GM19438 (cell line): ENCODE measurements around the gene GPR55.
A peak's percentile ranks its signal among the peaks of the same experiment; 100 is the strongest.
"Not testable (repeated sequence)": the region's sequence is repeated elsewhere in the genome, so short reads cannot be mapped to it uniquely, and the experiment has no call there.

Source experiments
- ATAC-seq: cut with Tn5 transposase; IDR thresholded peaks from one replicate; pipeline ENCODE4 v1.9.1; 2021; ENCODE audit warnings: low read depth; ENCODE audit not compliant: unreplicated experiment

GPR55 gene

DNA sequence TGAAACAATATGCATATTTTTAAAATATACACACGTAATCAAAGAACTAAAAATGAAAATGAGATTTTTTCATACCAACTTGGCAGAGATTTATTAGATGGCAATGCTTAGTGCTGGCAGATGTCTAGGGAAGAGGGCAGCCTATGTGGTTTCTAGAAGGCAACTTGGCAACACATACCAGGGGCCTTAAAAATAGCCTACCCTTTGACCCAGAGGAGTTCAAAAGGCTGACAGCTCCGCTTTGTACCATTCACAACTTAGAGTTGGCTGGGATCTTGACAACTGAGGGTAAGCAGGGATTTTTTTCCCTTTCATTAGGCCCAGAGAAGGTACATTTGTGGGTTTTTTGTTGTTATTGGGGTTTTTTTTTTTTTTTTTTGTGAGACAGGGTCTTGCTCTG is 26.4 kb upstream of the GPR55 start:
- no peak for ATAC-seq

DNA sequence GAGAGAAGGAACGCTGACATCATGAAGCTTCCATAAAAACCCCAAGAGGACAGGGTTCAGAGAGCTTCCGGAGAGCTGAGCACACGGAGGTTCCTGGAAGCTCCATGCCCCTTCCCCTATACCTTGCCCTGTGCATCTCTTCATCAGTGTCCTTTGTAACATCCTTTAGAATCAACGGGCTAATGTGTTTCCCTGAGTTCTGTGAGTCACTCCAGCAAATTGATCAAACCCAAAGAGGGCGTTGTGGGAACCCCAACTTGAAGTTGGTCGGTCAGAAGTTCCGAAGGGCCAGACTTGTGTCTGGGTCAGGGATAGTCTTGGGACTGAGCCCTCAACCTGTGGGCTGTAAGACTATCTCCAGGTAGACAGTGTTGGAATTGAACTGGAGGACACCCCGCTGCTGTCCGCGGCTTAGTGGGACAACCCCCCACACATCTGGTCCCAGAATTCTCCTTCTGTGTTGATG is 25.9 kb upstream of the GPR55 start:
- ATAC-seq: no peak

DNA sequence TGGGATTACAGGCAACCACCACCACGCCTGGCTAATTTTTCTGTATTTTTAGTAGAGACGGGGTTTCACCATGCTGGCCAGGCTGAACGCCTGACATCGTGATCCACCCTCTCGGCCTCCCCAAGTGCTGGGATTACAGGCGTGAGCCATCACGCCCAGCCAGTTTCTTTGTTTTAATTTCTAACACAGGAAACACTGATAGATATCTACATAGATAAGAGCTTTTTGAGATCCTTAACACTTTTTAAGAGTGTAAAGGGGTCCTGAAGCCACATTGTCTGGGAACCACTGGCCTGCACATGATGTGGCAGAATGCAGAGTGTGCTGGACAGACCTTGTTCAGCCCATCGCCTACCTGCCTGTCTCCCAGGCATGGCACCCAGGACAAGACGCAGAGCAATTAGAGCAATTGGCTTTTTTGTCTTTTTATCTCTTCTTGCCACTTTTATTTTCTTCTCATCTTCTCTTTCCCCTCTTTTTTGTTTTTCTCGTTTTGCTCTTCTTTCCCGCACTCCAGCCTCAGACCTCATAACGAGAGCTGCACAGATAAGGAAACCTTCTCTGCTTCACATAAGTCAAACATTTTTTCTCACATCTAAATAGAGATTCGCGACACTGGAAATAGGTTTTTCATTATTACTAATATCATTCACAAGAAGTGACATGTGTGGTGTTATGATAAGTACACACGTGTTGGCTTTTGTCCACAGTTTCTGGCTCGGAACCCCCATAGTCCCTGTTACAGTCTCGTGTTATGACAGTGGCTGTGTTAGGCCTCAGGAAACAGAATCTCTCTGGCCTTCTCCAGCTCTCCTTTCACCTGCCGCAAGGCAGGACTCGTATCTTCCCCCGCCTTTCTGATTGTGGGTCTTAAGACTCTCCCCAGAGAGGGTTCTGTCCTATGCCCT is 25.2 kb upstream of the GPR55 start:
- no peak for ATAC-seq

DNA sequence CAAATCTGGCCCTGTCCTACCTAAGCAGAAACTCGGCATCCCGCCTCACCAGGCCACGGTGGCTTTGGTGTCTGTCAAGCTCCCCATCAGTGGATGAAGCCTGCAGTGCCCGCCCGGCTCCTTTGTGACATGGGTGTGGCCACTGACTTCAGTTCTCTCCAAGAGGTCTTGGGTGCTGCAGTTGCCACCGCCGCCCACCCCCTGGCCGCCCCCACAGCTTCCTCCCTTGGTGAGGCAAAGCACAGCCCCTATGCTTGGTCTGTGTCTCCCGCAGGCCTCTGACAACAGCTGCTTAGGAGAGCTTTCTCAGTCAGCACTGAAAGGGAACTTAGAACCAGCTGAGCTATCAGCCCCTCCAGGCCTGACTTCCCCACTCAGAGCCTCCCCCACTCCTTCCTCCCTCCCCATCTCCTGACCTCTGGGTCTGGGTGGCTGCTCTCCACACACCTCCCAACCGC is 22.9 kb upstream of the GPR55 start:
- peak; percentile 29 for ATAC-seq

DNA sequence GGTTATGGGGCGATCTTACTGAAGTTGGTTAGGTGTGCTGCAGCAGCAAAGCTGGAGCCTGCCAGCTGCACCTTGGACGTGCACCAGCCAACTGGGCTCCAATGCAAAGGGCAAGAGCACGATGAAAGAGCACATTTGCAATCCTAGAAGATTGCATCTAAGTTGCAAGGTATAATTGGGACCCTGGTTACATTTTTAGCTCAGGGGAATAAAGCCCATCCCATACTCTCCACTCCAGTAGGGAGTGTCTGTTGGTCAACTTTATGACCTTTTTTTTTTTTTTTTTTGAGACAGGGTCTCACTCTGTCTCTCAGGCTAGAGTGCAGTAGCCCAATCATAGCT is 22.2 kb upstream of the GPR55 start:
- ATAC-seq: no peak

DNA sequence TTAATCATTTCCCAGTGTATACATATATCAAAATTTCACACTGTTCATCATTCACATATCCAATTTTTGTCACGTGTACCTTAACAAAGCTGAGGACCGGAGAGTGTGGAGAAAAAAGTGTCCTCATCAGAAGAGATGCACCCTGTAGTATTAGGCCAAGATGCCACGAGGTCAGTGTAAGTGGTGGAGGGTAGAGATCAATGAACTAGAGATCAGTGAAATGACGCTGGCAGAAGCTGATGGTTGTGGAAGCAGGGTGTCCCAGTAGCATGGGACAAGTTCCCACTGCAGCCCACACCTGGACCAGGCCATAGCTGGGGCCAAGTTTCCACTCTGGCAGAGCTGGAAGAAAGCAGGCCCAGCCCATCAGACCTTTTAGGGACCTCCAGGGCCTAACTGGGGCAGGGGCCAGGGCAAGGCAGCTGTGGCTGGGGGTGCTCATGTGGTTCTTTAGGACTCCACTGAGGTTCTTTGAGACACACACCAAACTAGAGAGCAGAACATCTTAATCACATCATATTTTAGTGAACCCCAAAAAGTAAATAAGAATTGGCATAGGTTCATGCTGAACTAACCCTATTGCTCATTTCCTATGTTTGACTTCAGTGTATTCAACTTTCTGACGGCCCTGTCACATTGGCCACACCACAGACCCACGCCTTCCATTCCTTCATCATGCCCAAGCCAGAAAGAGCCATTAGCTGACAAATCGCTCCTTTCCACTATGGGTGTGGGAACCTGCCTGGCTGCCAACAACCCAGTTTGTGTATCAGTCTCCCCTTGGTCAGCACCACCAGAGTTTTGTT is 21.6 kb upstream of the GPR55 start:
- ATAC-seq: no peak

DNA sequence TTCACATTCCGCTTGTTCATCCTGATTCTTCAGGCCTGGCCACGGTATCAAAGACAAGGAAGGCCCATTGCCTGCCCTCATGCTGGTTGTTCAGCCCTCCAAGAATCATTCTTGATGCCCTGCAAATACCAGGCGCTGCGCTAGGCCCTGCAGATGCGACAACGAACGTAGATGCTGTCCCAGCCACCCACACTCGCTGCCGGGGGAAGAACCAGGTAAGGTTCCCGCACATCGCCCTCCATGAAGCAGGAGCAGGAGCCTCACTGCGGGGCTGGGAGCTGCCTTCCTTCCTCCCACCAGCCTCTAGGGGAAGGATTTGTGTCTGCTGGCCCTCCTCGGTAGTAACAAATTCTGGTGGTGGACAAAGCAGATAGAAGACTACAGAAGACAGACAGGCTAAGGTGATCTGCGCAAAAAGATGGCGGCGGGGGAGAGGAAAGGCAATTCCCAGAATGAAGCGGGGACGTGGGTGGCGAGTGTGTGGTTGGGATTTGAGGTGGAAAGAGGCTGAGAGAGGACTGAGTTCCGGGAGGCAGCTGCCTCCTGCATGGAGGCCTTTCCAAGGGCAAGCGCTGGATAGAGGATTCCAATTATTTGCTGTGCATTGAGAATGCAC is 19.8 kb upstream of the GPR55 start:
- ATAC-seq: no peak

DNA sequence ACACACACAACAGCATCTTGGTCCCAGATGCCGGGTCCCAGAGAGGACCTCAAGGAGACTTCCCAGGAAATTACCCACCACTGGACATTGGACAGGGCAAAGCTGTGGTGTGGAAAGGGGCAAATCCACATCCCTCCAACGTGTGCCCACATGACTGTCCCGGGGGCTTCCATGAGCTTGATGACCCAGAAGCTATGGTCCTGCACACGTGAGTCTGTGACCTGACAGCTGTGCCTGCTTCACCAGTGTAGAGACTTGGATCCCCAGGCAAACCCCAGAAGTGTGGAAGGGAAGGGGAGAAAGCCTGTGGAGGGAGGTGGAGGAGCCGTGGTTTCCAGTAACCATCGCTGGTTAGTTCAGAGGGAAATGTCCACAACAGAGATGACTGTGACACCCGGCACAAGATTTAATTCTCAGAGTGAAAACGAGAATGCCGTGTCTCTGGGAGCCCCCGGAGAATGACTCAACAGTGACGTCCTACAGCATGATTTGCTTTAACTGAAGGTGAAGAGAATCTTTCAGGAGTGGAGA is 19.1 kb upstream of the GPR55 start:
- ATAC-seq: no peak

DNA sequence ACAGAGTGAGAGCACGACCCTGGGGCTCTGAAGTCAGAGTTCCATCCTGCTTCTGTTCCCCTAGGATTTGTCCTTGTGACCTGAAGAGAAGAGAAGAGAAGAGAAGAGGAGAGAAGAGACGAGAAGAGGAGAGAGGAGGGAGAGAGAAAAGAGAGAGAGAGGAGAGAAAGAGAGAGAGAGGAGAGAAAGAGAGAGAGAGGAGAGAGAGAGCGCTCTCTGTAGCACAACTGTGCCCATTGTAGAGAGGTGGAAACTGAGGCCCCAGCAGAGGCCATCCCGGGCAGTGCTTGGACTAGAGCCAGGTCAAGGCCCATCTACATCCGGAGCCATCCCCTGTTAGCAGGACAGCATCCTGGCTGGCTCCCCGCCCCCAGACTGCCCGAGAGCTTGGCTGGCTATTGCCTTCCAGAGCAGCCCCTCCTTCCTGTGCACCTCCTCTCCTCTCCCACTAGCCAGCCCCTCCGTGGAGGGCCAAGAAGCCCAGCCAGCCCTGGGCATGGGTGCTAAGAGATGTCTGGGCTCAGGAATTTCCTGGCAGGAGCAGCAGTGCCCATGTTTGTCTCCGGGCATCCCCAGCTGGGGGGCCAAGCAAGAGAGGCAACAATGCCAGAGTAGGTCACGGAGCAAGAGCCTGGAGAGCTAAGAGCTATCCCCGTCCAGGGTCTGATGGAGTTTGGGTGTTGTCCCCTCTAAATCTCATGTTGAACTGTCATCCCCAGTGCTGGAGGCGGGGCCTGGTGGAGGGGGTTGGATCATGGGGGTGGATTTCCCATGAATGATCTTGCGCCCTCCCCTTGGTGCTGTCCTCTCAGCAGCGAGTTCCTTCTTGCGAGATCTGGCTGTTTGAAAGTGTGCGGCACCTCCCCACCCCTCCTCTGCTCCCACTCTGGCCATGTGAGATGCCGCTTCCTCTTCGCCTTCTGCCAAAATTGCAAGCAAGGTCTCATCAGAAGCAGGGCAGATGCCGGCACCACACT is 18.2 kb upstream of the GPR55 start:
- ATAC-seq: peak; percentile 60

DNA sequence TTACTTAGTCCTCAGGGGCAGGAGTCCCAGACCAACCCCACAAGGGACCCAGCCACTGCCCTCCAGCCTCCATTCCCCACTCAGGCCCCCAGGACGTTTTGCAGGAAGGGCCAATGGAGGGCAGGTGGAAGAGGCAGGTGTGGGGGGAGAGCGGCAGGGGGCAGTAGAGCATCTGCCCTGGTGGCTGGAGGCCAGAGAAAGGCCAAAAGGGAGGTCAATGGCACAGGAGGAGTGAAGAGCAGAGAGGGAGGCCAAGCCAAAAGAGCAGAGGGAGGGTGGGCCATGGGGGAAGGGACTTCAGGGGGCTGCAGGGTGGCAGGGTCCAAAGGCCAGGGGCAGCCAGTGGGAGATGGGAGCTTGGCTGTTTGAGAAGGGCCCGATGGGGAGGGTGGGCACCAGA is 17.3 kb upstream of the GPR55 start:
- ATAC-seq: no peak

DNA sequence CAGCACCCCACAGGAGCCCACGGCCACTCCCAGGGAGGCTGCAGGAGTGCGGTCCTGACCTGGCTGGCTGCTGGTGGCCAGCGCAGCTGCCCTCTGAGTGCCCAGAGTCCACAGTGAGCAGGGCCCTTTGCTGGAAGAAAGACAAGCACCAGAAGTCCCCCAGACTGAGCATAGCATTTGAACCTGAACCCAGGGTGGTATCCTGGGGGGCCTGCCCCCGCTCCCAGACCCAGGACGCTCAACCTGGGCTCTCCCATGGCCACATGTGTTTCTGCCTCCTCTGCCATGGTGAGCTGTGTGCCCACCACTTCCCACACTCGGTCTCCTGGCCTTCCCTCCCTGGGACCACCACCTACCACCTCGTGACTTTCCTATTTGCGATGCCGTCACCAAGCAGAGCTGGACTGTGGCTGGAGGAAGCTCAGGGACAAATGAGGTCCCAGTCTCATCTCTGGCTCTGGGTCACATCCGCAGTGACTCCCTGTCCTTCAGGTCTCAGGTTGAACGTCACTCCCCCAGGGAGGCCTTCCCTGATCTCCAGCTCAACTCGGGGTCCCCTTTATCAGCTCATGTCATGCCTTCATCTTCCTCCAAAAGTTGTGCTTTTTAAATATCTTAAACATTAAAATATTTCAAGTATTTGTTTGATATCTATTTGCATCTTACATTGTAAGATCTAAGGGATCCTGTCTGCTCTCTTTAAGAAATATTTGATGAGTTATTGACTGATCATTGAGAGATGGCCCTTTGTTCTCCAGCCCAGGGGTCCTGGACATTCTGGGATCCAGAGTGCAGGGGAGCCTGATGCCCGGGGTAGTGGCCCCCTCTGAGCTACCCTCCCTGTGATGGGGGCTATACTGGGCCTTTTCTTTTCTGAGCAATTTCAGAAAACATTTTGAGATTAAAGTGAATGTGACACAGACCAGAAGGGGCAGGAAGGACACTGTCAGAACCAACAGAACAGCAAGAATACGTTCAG is 16.4 kb upstream of the GPR55 start:
- ATAC-seq: no peak

DNA sequence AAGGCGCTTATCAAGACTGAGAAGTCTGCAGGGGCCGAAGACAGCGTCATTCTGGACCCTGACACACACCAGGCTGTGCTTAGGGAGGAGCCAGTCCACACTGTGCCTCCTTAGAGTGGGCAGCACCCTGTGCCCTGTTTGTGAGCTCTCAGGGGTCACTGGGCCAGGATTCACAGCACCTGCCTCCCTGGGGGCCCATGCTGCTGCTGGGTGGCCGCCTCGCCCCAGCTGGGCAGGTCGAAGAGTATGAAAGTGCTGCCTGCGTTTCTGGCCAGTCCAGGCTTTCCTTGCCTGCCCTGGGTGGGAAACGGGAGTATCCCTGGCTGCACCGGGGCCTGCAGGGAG is 15.4 kb upstream of the GPR55 start:
- ATAC-seq: no peak

DNA sequence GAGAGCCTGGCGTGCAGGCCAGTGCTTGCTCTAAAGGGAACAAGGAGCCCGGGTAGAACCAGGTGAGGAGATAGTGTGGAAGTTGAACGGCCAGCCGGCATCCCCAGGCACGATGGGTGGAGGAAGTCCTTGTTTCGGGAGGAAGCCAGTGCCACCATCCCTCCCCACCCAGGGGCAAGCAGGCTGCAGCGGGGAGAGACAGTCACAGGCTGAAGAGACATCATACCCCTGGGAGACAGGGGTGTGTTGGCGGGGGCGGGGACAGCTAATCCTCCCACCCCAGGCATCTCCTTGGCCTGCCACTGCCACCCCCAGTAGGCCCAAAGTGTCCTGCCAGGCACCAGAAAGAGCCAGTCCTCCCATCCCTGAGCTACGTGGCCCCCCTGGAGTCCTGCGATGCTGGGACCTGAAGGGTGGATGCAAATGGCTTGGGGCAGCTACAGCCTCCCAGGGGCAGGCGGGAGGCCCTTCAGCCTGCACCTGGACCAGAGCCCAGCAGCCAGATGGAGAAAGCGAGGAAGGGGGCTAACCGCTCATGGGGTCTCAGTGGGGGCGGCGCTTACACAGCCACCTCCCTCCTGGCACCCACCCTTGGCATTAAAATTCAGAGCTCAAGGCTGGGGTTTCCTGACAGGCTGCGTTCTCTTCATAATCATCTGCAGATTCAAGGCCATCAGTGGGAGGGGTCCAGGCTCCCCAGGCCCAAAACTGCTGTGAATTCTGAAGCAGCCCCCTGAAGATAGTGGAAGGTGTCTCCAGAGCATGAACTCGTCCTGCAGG is 14.8 kb upstream of the GPR55 start:
- no peak for ATAC-seq

DNA sequence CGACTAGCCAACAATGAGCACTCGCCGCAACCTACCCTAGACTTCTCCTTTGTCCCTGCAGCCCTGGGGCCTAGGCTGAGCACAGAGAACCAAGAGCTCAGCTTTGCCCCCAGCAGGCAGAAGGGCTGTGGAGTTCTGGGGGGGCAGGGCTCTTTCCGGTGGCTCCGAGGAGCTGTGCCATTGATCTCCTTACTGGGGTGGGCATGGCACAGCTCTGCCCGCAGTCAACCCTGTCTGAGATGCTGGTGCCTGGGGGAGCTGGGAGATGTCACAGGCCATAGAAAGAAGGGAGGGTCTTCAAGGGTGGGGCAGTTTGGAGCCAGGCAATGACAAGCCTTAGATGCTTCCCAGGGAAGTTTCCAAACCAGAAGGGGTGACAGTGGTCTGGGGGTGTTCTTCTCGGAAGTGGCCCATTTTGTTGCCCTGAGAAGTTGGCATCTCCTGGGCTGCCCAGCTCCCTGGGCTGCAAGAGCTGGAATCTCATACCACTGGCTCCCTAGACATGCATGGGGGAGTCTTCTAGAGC is 14.1 kb upstream of the GPR55 start:
- ATAC-seq: no peak

DNA sequence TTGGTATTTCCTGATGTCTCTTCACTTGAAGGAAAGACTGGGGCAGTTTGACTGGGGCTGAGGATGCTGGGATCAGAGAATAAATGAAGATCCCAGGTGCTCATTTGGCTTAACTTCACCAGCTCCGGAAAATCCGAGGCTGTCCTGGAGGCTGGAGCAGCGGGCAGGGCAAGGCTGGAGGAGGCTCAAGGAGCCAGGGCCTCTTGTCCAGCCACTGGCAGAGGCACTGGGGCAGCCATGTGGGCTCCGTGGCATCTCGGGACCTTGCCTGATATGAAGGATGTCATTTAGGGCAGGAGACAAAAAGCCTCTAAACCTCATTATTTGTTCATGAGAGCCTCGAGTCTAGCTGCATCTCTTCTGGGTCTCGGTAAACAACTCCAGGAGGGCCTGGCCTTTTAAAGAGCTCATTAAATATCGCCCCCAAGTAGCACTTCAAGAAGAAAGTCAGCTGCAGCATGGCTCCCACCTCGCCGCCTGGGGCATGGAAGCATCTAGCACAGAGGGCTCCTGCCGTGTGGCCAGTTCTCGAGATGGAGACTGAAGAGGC is 13.5 kb upstream of the GPR55 start:
- ATAC-seq: no peak

DNA sequence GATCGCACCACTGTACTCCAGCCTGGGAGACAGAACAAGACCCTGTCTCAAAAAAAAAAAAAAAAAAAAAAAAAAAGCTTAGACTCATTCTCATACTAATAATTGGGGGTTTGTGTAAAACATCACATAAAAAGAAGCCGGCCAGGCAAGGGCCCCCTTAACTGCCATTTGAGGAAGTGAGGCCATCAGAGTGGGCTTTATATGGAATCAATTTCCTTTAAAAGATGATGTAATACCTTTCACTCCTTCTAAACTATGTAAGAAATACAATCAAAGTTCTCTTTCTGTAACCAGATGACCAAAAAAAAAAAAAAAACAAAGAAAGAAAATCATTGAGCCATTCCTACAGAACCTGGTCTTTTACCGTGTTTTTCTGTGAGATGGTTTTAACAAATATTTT is 13.1 kb upstream of the GPR55 start:
- ATAC-seq: no peak

DNA sequence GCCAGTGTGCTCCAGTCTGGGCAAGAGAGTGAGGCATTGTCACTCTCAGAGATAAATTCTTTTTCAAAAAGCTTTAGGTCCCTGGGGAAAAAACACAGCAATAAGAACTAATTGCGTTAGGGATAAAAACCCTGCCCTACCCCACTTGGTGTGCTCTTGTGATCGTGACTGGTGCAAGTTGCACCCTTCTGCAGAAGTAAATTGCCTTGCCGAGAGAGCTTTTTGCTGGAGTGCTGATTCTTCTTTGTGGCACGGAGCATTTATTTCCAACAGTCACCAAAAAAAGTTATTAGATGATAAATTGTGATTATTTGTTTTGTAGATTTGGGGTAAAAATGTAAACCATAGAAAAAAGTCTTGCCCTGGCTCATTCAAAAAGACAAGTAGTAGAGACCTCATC is 12.3 kb upstream of the GPR55 start:
- ATAC-seq: no peak

DNA sequence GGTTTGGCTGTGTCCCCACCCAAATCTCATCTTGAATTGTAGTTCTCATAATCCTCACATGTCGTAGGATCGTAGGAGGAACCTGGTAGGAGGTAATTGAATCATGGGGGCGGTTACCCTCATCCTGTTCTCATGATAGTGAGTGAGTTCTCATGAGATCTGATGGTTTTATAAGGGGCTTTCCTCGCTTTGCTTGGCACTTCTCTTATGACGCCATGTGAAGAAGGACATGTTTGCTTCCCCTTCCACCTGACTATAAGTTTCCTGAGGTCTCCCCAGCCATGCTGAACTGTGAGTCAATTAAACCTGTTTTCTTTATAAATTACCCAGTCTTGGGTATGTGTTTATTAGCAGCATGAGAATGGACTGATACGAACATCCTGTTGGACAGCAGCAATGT is 11.2 kb upstream of the GPR55 start:
- not testable (repeated sequence) for ATAC-seq
